SK-N-SH (cell line): ENCODE data around the gene CHST12.

Experiments
- CTCF ChIP-seq: fragments of 200-600 bp; sonication (generic); IDR thresholded peaks from 2 replicates; pipeline ENCODE4 v1.6.1; 2017; ENCODE audit warnings: antibody characterized with exemption, mild to moderate bottlenecking, moderate library complexity
- EP300 ChIP-seq, 2 experiments: IDR thresholded peaks; 2 replicates each; pipeline versions ENCODE4 v1.4.0 to v1.6.1; 2012; ENCODE audit warnings: borderline replicate concordance in 1 of 2, low read depth in 1 of 2, low read length in 1 of 2
- FOXM1 ChIP-seq: IDR thresholded peaks from 2 replicates; pipeline ENCODE4 v1.4.0; 2012; ENCODE audit warnings: low read depth, mild to moderate bottlenecking
- JUND ChIP-seq: IDR thresholded peaks from 2 replicates; pipeline ENCODE4 v1.4.0; 2012
- PBX3 ChIP-seq: IDR thresholded peaks from 2 replicates; pipeline ENCODE4; 2012
- POLR2AphosphoS5 ChIP-seq: IDR thresholded peaks from 2 replicates; pipeline ENCODE4 v1.6.1; 2012; ENCODE audit warnings: low read depth, low read length
- USF1 ChIP-seq: IDR thresholded peaks from 2 replicates; pipeline ENCODE4 v1.4.0; 2012; ENCODE audit warnings: low read depth, borderline replicate concordance
- USF2 ChIP-seq: fragments of 150-350 bp; IDR thresholded peaks from 2 replicates; pipeline ENCODE4 v1.6.1; 2017; ENCODE audit warnings: antibody characterized with exemption, low read length, low read depth, borderline replicate concordance

DNA sequence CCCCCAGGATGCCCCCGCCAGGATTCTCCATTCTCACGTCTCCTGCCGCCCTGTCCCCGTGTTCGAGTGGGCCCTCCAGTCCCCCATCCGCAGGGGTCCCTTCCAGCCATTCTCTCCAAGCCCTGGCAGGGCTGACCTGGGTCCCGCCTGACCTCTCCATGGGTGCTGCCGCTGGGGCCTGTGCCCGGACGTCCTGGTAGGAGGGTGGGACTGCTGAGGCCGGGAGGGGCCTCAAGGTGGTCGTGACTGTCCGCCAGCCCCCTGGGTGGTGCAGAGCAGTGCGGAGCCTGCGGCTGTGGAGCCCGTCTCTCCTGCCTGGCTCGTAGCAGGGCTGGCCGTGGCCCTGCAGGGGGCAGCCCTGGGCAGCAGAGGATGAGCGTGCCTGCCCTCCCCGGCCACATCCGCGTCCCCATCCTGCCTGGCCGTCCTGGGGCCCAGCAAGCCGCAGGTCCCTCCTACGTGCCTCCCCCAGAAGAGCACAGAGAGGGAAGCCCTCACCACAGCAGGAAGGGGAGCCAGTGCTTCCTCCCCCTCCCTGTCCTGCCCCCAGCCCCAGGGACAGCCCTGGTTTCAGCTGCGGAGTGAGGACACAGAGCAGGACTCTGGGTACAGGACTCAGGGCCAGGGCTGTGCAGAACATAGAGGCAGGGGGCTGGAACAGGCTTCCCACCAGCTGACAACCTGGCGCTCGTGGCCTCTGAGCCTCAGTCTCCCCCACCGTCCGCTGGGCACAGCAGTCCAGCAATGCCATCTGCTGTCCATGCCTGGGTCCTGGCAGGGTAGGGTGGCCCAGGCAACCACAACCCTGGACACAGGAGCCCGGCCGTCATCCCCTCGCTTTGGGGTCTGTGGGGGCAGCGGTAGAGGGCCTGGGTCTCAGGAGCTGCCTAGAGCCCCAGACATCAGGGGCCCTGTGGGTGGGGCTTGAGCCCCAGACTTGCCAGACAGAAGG lies 74.3 kb downstream of the CHST12 start:
- TF ChIP-seq CTCF (peak; percentile 91), USF2 (no peak), EP300 (IDR thresholded peaks at IDR 0.05; ENCODE audit: borderline replicate concordance in 1 of 2, low read depth in 1 of 2, low read length in 1 of 2) (no peak), FOXM1 (no peak), POLR2AphosphoS5 (no peak), USF1 (no peak), PBX3 (no peak), JUND (no peak)
